ENCODE measurements around the gene ID3.

The ID3 gene

DNA sequence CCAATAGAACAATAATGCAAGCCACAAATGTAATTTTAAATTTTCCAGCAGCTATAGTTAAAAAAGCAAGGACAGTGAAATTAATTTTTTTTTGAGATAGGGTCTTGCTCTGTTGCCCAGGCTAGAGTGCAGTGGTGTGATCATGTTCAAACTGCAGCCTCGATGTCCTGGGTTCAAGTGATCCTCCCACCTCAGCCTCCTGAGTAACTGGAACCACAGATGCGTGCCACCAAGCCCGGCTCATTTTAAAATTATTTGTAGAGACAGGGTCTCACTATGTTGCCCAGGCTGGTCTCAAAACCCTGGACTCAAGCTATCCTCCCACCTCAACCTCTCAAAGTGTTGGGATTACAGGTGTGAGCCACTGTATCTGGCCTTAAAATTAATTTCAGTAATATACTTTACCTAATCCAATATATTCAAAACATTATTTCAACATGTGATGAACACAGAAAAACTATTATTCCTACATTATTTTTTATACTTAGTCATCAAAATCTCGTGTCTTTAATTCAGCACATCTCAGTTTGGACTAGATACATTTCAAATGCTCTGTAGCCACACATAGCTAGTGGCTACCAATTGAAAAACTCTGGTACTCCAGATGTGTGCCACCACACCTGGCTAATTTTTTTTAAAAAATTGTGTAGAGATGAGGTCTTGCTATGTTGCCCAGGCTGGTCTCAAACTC, 10.8 kb upstream of the ID3 start:
- H3K4me3 ChIP-seq (replicated peaks; ENCODE audit: insufficient read depth, low read length), result no peak overlapping the region
- H3K27ac ChIP-seq (replicated peaks), result no peak overlapping the region
- TF ChIP-seq GABPA (IDR thresholded peaks at IDR 0.05; ENCODE audit: low read depth) (no peak), POLR2AphosphoS5 (IDR thresholded peaks at IDR 0.05; ENCODE audit: low read depth) (no peak)
- TF ChIP-seq, protein P1, sequence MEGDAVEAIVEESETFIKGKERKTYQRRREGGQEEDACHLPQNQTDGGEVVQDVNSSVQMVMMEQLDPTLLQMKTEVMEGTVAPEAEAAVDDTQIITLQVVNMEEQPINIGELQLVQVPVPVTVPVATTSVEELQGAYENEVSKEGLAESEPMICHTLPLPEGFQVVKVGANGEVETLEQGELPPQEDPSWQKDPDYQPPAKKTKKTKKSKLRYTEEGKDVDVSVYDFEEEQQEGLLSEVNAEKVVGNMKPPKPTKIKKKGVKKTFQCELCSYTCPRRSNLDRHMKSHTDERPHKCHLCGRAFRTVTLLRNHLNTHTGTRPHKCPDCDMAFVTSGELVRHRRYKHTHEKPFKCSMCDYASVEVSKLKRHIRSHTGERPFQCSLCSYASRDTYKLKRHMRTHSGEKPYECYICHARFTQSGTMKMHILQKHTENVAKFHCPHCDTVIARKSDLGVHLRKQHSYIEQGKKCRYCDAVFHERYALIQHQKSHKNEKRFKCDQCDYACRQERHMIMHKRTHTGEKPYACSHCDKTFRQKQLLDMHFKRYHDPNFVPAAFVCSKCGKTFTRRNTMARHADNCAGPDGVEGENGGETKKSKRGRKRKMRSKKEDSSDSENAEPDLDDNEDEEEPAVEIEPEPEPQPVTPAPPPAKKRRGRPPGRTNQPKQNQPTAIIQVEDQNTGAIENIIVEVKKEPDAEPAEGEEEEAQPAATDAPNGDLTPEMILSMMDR (IDR thresholded peaks at IDR 0.05; ENCODE audit: insufficient read depth, low read length), result no peak
- H3K27me3 ChIP-seq (ENCODE audit: insufficient read depth, poor library complexity, severe bottlenecking), result peaks cover 38% of the 10 kb centered on the region
- DNase-seq (ENCODE audit: low read depth in 1 of 2, low spot score in 1 of 2), result no peak

DNA sequence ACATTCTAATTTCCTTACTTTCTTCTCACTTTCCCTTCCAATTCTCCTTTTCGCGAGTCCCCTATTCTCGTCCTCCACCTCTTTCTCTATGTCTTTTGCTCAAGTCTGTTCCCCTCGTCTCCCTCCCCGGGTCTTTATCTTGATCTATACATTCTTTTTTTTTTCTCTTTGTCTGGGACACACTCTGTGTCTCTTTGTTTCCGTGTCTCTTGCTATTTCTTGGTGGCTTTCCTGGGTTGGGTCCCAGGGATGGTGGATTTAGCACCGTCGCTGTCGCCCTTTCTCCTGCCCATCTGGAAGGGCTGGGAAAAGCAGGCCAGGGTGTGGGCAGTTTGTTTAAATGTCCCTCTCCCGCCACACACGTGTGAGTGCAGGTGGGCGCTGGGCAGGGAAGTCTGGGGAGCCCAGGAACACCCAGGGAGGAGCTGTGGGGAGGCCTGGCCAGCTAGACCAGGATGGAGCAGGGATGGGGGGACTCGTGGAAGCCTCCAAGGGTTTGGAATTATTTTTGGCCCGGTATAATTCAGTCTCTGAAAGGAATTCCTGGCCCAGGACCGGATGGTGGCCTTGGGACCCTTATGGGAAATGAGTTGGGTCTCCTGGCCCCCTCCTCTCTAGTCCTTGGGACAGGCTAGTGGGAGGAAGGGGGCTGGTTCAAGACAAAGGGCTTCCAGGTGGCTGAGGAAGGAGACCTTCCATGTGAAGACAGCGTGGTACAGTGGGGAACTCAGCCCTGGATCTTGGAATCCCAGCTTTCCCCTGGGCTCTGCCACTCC, 9.5 kb upstream of the ID3 start:
- no peak for DNase-seq (ENCODE audit: low read depth in 1 of 2, low spot score in 1 of 2)
- no peak for TF ChIP-seq POLR2AphosphoS5 (IDR thresholded peaks at IDR 0.05; ENCODE audit: low read depth)
- no peak for TF ChIP-seq SPI1 (IDR thresholded peaks at IDR 0.05; ENCODE audit: borderline replicate concordance, low read depth)
- TF ChIP-seq, protein P2, sequence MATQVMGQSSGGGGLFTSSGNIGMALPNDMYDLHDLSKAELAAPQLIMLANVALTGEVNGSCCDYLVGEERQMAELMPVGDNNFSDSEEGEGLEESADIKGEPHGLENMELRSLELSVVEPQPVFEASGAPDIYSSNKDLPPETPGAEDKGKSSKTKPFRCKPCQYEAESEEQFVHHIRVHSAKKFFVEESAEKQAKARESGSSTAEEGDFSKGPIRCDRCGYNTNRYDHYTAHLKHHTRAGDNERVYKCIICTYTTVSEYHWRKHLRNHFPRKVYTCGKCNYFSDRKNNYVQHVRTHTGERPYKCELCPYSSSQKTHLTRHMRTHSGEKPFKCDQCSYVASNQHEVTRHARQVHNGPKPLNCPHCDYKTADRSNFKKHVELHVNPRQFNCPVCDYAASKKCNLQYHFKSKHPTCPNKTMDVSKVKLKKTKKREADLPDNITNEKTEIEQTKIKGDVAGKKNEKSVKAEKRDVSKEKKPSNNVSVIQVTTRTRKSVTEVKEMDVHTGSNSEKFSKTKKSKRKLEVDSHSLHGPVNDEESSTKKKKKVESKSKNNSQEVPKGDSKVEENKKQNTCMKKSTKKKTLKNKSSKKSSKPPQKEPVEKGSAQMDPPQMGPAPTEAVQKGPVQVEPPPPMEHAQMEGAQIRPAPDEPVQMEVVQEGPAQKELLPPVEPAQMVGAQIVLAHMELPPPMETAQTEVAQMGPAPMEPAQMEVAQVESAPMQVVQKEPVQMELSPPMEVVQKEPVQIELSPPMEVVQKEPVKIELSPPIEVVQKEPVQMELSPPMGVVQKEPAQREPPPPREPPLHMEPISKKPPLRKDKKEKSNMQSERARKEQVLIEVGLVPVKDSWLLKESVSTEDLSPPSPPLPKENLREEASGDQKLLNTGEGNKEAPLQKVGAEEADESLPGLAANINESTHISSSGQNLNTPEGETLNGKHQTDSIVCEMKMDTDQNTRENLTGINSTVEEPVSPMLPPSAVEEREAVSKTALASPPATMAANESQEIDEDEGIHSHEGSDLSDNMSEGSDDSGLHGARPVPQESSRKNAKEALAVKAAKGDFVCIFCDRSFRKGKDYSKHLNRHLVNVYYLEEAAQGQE (IDR thresholded peaks at IDR 0.05; ENCODE audit: insufficient replicate concordance, low read depth), result no peak
- no peak for TF ChIP-seq GABPA (IDR thresholded peaks at IDR 0.05; ENCODE audit: low read depth)
- TF ChIP-seq, protein P1 (IDR thresholded peaks at IDR 0.05; ENCODE audit: insufficient read depth, low read length), result no peak
- H3K27ac ChIP-seq (replicated peaks), result no peak overlapping the region
- H3K27me3 ChIP-seq (ENCODE audit: insufficient read depth, poor library complexity, severe bottlenecking), result peaks cover 40% of the 10 kb centered on the region
- no peak overlapping the region for H3K4me3 ChIP-seq (replicated peaks; ENCODE audit: insufficient read depth, low read length)

DNA sequence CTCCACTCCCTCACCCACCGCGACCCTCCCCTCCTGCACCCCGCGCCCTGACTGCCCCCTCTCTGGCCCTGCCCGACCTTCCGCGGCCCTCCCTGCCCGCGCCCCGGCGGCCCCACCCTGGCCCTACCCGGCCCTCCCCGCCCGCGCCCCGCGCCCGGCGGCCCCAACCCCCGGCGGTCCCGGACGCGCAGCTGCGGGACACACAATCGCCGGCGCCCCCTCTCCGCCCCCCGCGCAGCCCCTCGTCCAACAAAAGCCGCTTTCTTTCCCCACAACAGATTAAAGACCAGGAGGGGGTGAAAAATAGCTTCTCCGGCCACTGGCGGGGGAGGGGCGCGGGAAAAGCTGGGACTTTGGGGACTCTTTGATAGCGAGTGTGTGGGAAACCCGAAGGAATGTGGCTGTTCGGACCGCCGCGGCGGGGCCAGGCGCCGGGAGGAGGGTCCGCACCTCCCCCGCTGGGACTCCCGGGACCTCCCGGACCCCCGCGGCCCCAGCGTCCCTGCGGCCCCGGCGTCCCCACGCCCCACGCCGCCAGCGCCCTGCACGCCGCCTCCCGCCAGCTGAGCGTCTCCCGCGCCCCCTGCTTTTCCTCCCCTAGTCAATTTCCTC, 8.8 kb upstream of the ID3 start:
- H3K4me3 ChIP-seq (replicated peaks; ENCODE audit: insufficient read depth, low read length), result no peak overlapping the region
- H3K27ac ChIP-seq (replicated peaks), result no peak overlapping the region
- H3K27me3 ChIP-seq (ENCODE audit: insufficient read depth, poor library complexity, severe bottlenecking), result peaks cover 43% of the 10 kb centered on the region
- TF ChIP-seq POLR2AphosphoS5 (IDR thresholded peaks at IDR 0.05; ENCODE audit: low read depth) (no peak), SPI1 (IDR thresholded peaks at IDR 0.05; ENCODE audit: borderline replicate concordance, low read depth) (no peak), GABPA (IDR thresholded peaks at IDR 0.05; ENCODE audit: low read depth) (no peak)
- TF ChIP-seq, protein P2 (IDR thresholded peaks at IDR 0.05; ENCODE audit: insufficient replicate concordance, low read depth), result no peak
- TF ChIP-seq, protein P1 (IDR thresholded peaks at IDR 0.05; ENCODE audit: insufficient read depth, low read length), result no peak
- DNase-seq (ENCODE audit: low read depth in 1 of 2, low spot score in 1 of 2), result no peak
